ENCODE results near the gene ARHGEF3. TPM values are rescaled to one million over a fixed set of nuclear protein-coding genes. Genes with fewer than 3 reads are reported as not detected.

The ARHGEF3 gene
- total RNA-seq, 1 experiment from 2014 or later, result 7.9 TPM

GRCh38 chr3:56773986-56774385, 27.8 kb downstream of the ARHGEF3 start:
- Mint-ChIP-seq H3K4me3 (no peak overlapping the region), H3K4me1 (no peaks in the 10 kb centered on the region; the same call in 1 of the 2 replicates), H3K27ac (no peak overlapping the region), H3K36me3 (no peaks in the 10 kb centered on the region), H3K9me3 (no peaks in the 10 kb centered on the region), H3K27me3 (ENCODE audit: low read depth) (no peaks in the 10 kb centered on the region)
- ATAC-seq, result no peak
- POLR2A ChIA-PET, result no interaction called here
- TF ChIP-seq ZNF219 (CRISPR knock-in tag; IDR thresholded peaks at IDR 0.05; ENCODE audit: borderline replicate concordance) (no peak), FOXP1 (CRISPR knock-in tag; IDR thresholded peaks at IDR 0.05; ENCODE audit: borderline replicate concordance) (no peak), KAT7 (CRISPR knock-in tag; IDR thresholded peaks at IDR 0.05; ENCODE audit: borderline replicate concordance) (no peak), MXD4 (CRISPR knock-in tag; IDR thresholded peaks at IDR 0.05; ENCODE audit: borderline replicate concordance) (no peak), HMGA2 (CRISPR knock-in tag; IDR thresholded peaks at IDR 0.05) (no peak), NR2C2 (CRISPR knock-in tag; IDR thresholded peaks at IDR 0.05) (no peak), ELF4 (CRISPR knock-in tag; IDR thresholded peaks at IDR 0.05; ENCODE audit: low read depth) (no peak), NR1H2 (CRISPR knock-in tag; IDR thresholded peaks at IDR 0.05) (no peak)
- TF ChIP-seq, protein P1, sequence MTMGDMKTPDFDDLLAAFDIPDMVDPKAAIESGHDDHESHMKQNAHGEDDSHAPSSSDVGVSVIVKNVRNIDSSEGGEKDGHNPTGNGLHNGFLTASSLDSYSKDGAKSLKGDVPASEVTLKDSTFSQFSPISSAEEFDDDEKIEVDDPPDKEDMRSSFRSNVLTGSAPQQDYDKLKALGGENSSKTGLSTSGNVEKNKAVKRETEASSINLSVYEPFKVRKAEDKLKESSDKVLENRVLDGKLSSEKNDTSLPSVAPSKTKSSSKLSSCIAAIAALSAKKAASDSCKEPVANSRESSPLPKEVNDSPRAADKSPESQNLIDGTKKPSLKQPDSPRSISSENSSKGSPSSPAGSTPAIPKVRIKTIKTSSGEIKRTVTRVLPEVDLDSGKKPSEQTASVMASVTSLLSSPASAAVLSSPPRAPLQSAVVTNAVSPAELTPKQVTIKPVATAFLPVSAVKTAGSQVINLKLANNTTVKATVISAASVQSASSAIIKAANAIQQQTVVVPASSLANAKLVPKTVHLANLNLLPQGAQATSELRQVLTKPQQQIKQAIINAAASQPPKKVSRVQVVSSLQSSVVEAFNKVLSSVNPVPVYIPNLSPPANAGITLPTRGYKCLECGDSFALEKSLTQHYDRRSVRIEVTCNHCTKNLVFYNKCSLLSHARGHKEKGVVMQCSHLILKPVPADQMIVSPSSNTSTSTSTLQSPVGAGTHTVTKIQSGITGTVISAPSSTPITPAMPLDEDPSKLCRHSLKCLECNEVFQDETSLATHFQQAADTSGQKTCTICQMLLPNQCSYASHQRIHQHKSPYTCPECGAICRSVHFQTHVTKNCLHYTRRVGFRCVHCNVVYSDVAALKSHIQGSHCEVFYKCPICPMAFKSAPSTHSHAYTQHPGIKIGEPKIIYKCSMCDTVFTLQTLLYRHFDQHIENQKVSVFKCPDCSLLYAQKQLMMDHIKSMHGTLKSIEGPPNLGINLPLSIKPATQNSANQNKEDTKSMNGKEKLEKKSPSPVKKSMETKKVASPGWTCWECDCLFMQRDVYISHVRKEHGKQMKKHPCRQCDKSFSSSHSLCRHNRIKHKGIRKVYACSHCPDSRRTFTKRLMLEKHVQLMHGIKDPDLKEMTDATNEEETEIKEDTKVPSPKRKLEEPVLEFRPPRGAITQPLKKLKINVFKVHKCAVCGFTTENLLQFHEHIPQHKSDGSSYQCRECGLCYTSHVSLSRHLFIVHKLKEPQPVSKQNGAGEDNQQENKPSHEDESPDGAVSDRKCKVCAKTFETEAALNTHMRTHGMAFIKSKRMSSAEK (CRISPR knock-in tag; IDR thresholded peaks at IDR 0.05; ENCODE audit: borderline replicate concordance), result no peak
- TF ChIP-seq, protein P2, sequence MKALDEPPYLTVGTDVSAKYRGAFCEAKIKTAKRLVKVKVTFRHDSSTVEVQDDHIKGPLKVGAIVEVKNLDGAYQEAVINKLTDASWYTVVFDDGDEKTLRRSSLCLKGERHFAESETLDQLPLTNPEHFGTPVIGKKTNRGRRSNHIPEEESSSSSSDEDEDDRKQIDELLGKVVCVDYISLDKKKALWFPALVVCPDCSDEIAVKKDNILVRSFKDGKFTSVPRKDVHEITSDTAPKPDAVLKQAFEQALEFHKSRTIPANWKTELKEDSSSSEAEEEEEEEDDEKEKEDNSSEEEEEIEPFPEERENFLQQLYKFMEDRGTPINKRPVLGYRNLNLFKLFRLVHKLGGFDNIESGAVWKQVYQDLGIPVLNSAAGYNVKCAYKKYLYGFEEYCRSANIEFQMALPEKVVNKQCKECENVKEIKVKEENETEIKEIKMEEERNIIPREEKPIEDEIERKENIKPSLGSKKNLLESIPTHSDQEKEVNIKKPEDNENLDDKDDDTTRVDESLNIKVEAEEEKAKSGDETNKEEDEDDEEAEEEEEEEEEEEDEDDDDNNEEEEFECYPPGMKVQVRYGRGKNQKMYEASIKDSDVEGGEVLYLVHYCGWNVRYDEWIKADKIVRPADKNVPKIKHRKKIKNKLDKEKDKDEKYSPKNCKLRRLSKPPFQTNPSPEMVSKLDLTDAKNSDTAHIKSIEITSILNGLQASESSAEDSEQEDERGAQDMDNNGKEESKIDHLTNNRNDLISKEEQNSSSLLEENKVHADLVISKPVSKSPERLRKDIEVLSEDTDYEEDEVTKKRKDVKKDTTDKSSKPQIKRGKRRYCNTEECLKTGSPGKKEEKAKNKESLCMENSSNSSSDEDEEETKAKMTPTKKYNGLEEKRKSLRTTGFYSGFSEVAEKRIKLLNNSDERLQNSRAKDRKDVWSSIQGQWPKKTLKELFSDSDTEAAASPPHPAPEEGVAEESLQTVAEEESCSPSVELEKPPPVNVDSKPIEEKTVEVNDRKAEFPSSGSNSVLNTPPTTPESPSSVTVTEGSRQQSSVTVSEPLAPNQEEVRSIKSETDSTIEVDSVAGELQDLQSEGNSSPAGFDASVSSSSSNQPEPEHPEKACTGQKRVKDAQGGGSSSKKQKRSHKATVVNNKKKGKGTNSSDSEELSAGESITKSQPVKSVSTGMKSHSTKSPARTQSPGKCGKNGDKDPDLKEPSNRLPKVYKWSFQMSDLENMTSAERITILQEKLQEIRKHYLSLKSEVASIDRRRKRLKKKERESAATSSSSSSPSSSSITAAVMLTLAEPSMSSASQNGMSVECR (CRISPR knock-in tag; IDR thresholded peaks at IDR 0.05; ENCODE audit: borderline replicate concordance), result no peak
- CTCF ChIA-PET, result no interaction called here
- DNase-seq (ENCODE audit: low spot score), result no peak

GRCh38 chr3:56772952-56773938, 28.5 kb downstream of the ARHGEF3 start:
- ChIA-PET POLR2A (no interaction called here), CTCF (no interaction called here)
- no peaks in the 10 kb centered on the region for H3K36me3 Mint-ChIP-seq
- H3K27ac Mint-ChIP-seq, result no peak overlapping the region
- no peak overlapping the region for H3K4me3 Mint-ChIP-seq
- DNase-seq (ENCODE audit: low spot score) (no peak), ATAC-seq (no peak)
- H3K4me1 Mint-ChIP-seq, result no peaks in the 10 kb centered on the region; the same call in 1 of the 2 replicates
- H3K27me3 Mint-ChIP-seq (ENCODE audit: low read depth), result no peaks in the 10 kb centered on the region
- no peaks in the 10 kb centered on the region for H3K9me3 Mint-ChIP-seq
- TF ChIP-seq ATF1 (CRISPR knock-in tag; IDR thresholded peaks at IDR 0.05) (no peak), ZNF671 (CRISPR knock-in tag; IDR thresholded peaks at IDR 0.05) (no peak), ZNF121 (CRISPR knock-in tag; IDR thresholded peaks at IDR 0.05) (no peak), EMX1 (CRISPR knock-in tag; IDR thresholded peaks at IDR 0.05) (no peak), STAT6 (CRISPR knock-in tag; conservative IDR thresholded peaks at IDR 0.05; ENCODE audit: low read depth) (no peak), IRF1 (CRISPR knock-in tag; IDR thresholded peaks at IDR 0.05) (no peak), USF1 (CRISPR knock-in tag; IDR thresholded peaks at IDR 0.05) (no peak), ERG (CRISPR knock-in tag; IDR thresholded peaks at IDR 0.05) (no peak)

All from WTC11 (cell line).